OCI-LY3 (cell line): ENCODE data around the gene B4GALT1.

Experiments used
- H2AFZ ChIP-seq: fragments of 200-600, 300-600 bp; shearing (Covaris generic); 2 replicates; pipeline ENCODE4 v1.6.0; 2014; ENCODE audit warnings: antibody characterized with exemption, low read depth, low read length
- H3K27ac ChIP-seq: fragments of 200-600, 300-600 bp; sonication (generic); 2 replicates; pipeline ENCODE4 v1.5.1; 2014; ENCODE audit warnings: mild to moderate bottlenecking, low read length, moderate library complexity, mixed read lengths
- H3K27me3 ChIP-seq: fragments of 200-600, 300-600 bp; sonication (generic); 2 replicates; pipeline ENCODE4 v1.6.1; 2014; ENCODE audit warnings: low read depth, low read length, mixed read lengths
- H3K36me3 ChIP-seq: fragments of 200-600, 300-600 bp; sonication (generic); replicated peaks from 2 replicates; pipeline ENCODE3; 2014; ENCODE audit warnings: low read depth, low read length, mixed read lengths
- H3K4me1 ChIP-seq: fragments of 300-600, 200-600 bp; sonication (generic); 2 replicates; pipeline ENCODE4 v1.6.1; 2014; ENCODE audit warnings: low read length, mixed read lengths
- H3K4me2 ChIP-seq: fragments of 200-600, 300-600 bp; sonication (generic); 2 replicates; pipeline ENCODE4 v1.6.1; 2014; ENCODE audit warnings: low read length, mixed read lengths
- H3K4me3 ChIP-seq: fragments of 300-600, 200-600 bp; sonication (generic); 2 replicates; pipeline ENCODE4 v1.5.1; 2014; ENCODE audit warnings: antibody characterized with exemption, mild to moderate bottlenecking, low read length, moderate library complexity
- H3K79me2 ChIP-seq: fragments of 300-600, 200-600 bp; shearing (Covaris generic); 2 replicates; pipeline ENCODE4 v1.6.1; 2014; ENCODE audit warnings: mild to moderate bottlenecking, low read length, mixed read lengths
- H3K9ac ChIP-seq: fragments of 300-600, 200-600 bp; shearing (Covaris generic); 2 replicates; pipeline ENCODE4 v1.6.0; 2014; ENCODE audit warnings: mild to moderate bottlenecking, low read length, moderate library complexity
- H3K9me3 ChIP-seq: fragments of 200-600, 300-600 bp; shearing (Covaris generic); 2 replicates; pipeline ENCODE4 v1.6.1; 2014; ENCODE audit warnings: low read length, mixed read lengths; ENCODE audit not compliant: insufficient read depth
- H4K20me1 ChIP-seq: fragments of 200-600, 300-600 bp; sonication (generic); 2 replicates; pipeline ENCODE4 v1.6.1; 2016; ENCODE audit warnings: low read length, mixed read lengths; ENCODE audit not compliant: insufficient read depth
- EZH2phosphoT487 ChIP-seq: fragments of 200-600 bp; shearing (Covaris generic); IDR thresholded peaks from 2 replicates; pipeline ENCODE4 v1.6.1; 2018; ENCODE audit warnings: antibody characterized with exemption, mixed run types, low read depth
- TF ChIP-seq, protein P1 (sequence below): fragments of 200-600, 300-600 bp; sonication (generic); IDR thresholded peaks from 2 replicates; pipeline ENCODE4 v1.5.1; 2014; ENCODE audit warnings: antibody characterized with exemption, low read length, low read depth

B4GALT1 gene

GRCh38 chr9:33197279-33198152 is 30.4 kb upstream of the B4GALT1 start:
- Histone ChIP-seq H3K9ac (no peak overlapping the region), H3K27me3 (no peaks in the 10 kb centered on the region), H3K79me2 (no peaks in the 10 kb centered on the region), H3K4me2 (no peak overlapping the region), H2AFZ (peak overlapping the region; percentile 45; the same call in 1 of the 2 replicates), H3K27ac (no peak overlapping the region), H3K36me3 (no peaks in the 10 kb centered on the region), H3K9me3 (no peaks in the 10 kb centered on the region), H3K4me3 (no peak overlapping the region), H4K20me1 (no peaks in the 10 kb centered on the region), H3K4me1 (peaks cover 10% of the 10 kb centered on the region)
- TF ChIP-seq EZH2phosphoT487: no peak
- TF ChIP-seq, protein P1, sequence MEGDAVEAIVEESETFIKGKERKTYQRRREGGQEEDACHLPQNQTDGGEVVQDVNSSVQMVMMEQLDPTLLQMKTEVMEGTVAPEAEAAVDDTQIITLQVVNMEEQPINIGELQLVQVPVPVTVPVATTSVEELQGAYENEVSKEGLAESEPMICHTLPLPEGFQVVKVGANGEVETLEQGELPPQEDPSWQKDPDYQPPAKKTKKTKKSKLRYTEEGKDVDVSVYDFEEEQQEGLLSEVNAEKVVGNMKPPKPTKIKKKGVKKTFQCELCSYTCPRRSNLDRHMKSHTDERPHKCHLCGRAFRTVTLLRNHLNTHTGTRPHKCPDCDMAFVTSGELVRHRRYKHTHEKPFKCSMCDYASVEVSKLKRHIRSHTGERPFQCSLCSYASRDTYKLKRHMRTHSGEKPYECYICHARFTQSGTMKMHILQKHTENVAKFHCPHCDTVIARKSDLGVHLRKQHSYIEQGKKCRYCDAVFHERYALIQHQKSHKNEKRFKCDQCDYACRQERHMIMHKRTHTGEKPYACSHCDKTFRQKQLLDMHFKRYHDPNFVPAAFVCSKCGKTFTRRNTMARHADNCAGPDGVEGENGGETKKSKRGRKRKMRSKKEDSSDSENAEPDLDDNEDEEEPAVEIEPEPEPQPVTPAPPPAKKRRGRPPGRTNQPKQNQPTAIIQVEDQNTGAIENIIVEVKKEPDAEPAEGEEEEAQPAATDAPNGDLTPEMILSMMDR: no peak

- TF ChIP-seq, protein P1: no peak
- no peak for TF ChIP-seq EZH2phosphoT487
- H3K27ac ChIP-seq: no peak overlapping the region
- H3K9me3 ChIP-seq: no peaks in the 10 kb centered on the region
- H3K4me3 ChIP-seq: no peak overlapping the region
- no peaks in the 10 kb centered on the region for H3K79me2 ChIP-seq
- no peak overlapping the region for H3K4me2 ChIP-seq
- no peaks in the 10 kb centered on the region for H3K36me3 ChIP-seq
- peaks cover 2% of the 10 kb centered on the region; the same call in 1 of the 2 replicates for H3K4me1 ChIP-seq
- no peak overlapping the region for H3K9ac ChIP-seq
- H4K20me1 ChIP-seq: no peaks in the 10 kb centered on the region
- H2AFZ ChIP-seq: no peak overlapping the region
- H3K27me3 ChIP-seq: no peaks in the 10 kb centered on the region
Measured at GRCh38 chr9:33196736-33197135, 29.6 kb upstream of the B4GALT1 start.

DNA sequence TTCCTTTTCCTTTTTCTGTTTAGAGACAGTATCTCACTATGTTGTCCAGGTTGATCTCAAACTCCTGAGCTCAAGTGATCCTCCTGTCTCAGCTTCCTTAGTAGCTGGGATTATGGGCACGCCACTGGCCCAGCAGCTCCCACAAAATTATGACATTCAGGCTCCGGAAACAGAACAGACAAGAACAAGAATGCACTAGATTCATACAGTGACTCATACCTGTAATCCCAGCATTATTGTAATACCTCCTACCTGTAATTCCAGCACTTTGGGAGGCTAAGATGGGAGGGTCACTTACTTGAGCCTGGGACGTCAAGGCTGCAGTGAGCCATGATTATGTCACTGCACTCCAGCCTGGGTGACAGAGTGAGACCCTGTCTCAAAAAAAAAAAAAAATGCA is 26.7 kb upstream of the B4GALT1 start:
- H4K20me1 ChIP-seq: no peaks in the 10 kb centered on the region
- no peaks in the 10 kb centered on the region for H3K36me3 ChIP-seq
- no peak overlapping the region for H3K4me3 ChIP-seq
- no peak overlapping the region for H2AFZ ChIP-seq
- no peaks in the 10 kb centered on the region for H3K79me2 ChIP-seq
- no peak overlapping the region for H3K27ac ChIP-seq
- TF ChIP-seq, protein P1: no peak
- TF ChIP-seq EZH2phosphoT487: no peak
- no peak overlapping the region for H3K9ac ChIP-seq
- H3K27me3 ChIP-seq: no peaks in the 10 kb centered on the region; the same call in 1 of the 2 replicates
- H3K9me3 ChIP-seq: no peaks in the 10 kb centered on the region
- H3K4me2 ChIP-seq: no peak overlapping the region
- no peaks in the 10 kb centered on the region for H3K4me1 ChIP-seq

DNA sequence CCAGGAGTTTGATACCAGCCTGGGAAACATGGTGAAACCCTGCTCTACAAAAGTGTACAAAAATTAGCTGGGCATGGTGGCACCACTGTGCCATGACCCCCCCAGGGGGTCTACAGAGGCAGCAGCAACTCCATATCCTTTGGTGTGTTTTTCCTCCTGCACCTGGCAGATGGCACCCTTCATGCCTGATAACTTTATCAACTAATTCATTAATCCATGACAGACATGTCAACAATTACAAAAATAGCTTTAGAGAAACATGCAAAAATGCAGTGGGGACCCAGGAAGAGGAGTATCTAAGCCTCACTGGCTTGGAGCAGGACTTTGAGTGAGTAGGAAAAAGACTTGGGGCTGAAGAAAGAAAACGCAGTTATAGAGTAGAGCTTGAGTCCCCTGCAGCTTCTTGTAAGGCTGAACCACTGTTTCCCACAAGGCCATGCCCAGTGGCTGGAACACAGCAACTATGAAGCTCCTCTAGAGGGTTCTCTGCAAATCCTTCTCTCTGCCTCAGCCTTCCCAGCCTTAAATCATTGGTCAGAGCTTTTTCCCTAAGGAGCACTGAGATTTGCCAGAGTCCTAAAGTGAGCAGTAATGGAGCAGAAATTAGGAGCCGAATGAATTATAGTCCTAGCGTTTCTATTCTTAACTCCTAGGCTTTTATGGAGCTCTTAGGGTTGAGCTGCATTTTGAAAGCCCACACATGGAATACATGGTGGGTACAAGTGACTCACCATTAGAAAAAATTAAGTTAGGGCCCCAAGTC is 25.5 kb upstream of the B4GALT1 start:
- Histone ChIP-seq H3K4me2 (no peak overlapping the region), H3K27ac (no peak overlapping the region), H3K9ac (no peak overlapping the region), H4K20me1 (no peaks in the 10 kb centered on the region), H3K79me2 (no peaks in the 10 kb centered on the region), H2AFZ (no peak overlapping the region), H3K36me3 (no peaks in the 10 kb centered on the region), H3K27me3 (no peaks in the 10 kb centered on the region; the same call in 1 of the 2 replicates), H3K4me3 (no peak overlapping the region), H3K9me3 (no peaks in the 10 kb centered on the region), H3K4me1 (peaks cover 1% of the 10 kb centered on the region)
- TF ChIP-seq, protein P1: no peak
- TF ChIP-seq EZH2phosphoT487: no peak
